Vagina (tissue), 2 donors: ENCODE results near the gene EP400.

Source experiments
- CTCF ChIP-seq, 3 experiments: fragments of 450-650 bp in 2 of 3; fragments of 200-600 bp in 1 of 3; sonication (generic) in 1 of 3; IDR thresholded peaks; one replicate each; pipeline ENCODE4 v1.5.1; 2017 to 2019; ENCODE audit warnings: antibody characterized with exemption in 3 of 3, mild to moderate bottlenecking in 2 of 3, moderate library complexity in 2 of 3
- POLR2A ChIP-seq, 2 donors: fragments of 450-650 bp; IDR thresholded peaks; one replicate each; pipeline ENCODE4 v1.6.1; 2017; ENCODE audit warnings: antibody characterized with exemption in 2 of 2, mild to moderate bottlenecking in 2 of 2, moderate library complexity in 2 of 2
- POLR2AphosphoS5 ChIP-seq, 2 donors: sonication (generic); formaldehyde crosslinking; IDR thresholded peaks; one replicate each; pipeline ENCODE4 v1.9.0; 2017; ENCODE audit warnings: antibody characterized with exemption in 2 of 2, mild to moderate bottlenecking in 2 of 2, low read depth in 1 of 2; ENCODE audit not compliant: insufficient read depth in 1 of 2

DNA sequence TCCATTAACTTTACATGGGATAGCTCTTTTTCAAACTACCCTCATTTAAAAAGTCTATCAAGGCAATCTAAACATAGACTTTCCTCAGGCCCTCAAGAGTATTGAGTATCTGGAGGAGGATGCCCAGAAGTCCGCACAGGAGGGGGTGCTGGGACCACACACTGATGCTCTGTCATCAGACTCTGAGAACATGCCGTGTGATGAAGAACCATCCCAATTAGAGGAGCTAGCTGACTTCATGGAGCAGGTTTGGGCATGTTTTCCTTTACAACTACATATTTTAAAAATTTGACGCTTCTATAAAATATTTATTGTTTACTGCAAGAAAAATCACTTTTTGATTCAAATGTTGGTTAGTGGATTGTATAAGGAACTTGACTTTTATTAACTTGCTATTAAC lies 93.5 kb downstream of the EP400 start:
- no peak for TF ChIP-seq POLR2AphosphoS5 (IDR thresholded peaks at IDR 0.05; ENCODE audit: insufficient read depth in 1 of 2, low read depth in 1 of 2)
- no peak for TF ChIP-seq POLR2A (IDR thresholded peaks at IDR 0.05)
- TF ChIP-seq CTCF (IDR thresholded peaks at IDR 0.05) = no peak
